GM12878 (cell line): ENCODE data around the gene KTI12. TPM values are rescaled to one million over a fixed set of nuclear protein-coding genes. Genes with fewer than 3 reads are reported as not detected.

ENCODE experiments used
- ATAC-seq: fragments of 200-7000 bp; cut with Tn5 transposase; 3 replicates; pipeline ENCODE4 v1.9.1; 2020; ENCODE audit warnings: mild to moderate bottlenecking, moderate library complexity
- BruUV-seq: library from RNA; stranded (reverse); fragments of 400-500 nt; replicated peaks from 2 replicates; lab custom pipeline; 2021; lab: Mats Ljungman, UMichigan
- CTCF ChIA-PET: fragments of 300-600 bp; sonication (Branson Sonifier 250); formaldehyde crosslinking; extraction: SDS; loops from one replicate; lab custom pipeline; 2021; ENCODE audit warnings: inconsistent platforms; lab: Yijun Ruan, JAX
- POLR2A ChIA-PET: fragments of 350-600 bp; formaldehyde crosslinking; extraction: SDS; loops from one replicate; lab custom pipeline; 2021; ENCODE audit warnings: inconsistent platforms; lab: Charles Lee
- RAD21 ChIA-PET: fragments of 300-600 bp; sonication (Branson Sonifier 250); formaldehyde crosslinking; loops from one replicate; lab custom pipeline; 2023; ENCODE audit warnings: antibody characterized with exemption; ENCODE audit not compliant: unreplicated experiment; lab: Charles Lee
- SMC1A ChIA-PET: fragments of 300-600 bp; sonication (Branson Sonifier 250); formaldehyde crosslinking; loops from one replicate; lab custom pipeline; 2023; ENCODE audit not compliant: unreplicated experiment, uncharacterized antibody; lab: Charles Lee
- DNase-seq: peaks from one replicate; pipeline ENCODE4 v3.0.0-alpha.2; 2011; ENCODE audit warnings: low read depth, low spot score
- FAIRE-seq: peaks from 3 replicates; lab custom pipeline; 2011; peaks lifted over from hg19 to GRCh38; lab: Jason Lieb, UNC
- H2AFZ ChIP-seq: 2 replicates; pipeline ENCODE4 v1.6.0; 2011; ENCODE audit warnings: low read depth, low read length, control low read depth; ENCODE audit not compliant: control insufficient read depth
- H3K27ac ChIP-seq: 2 replicates; pipeline ENCODE4 v1.5.1; 2011; ENCODE audit warnings: control low read depth; ENCODE audit not compliant: control insufficient read depth, insufficient read depth
- H3K27me3 ChIP-seq, 2 experiments: replicated peaks in 1 of 2; 2 replicates each; pipeline versions ENCODE4 v1.6.0 to v1.6.1; 2011; ENCODE audit warnings: low read length in 1 of 2; ENCODE audit not compliant: control insufficient read depth in 2 of 2, insufficient read depth in 2 of 2
- H3K36me3 ChIP-seq, 2 experiments: 2 replicates each; pipeline ENCODE4 v1.5.1; 2011; ENCODE audit warnings: low read length in 1 of 2; ENCODE audit not compliant: control insufficient read depth in 2 of 2, insufficient read depth in 2 of 2
- H3K4me1 ChIP-seq: 2 replicates; pipeline ENCODE4 v1.6.1; 2011; ENCODE audit warnings: mild to moderate bottlenecking, low read length, moderate library complexity, mixed read lengths; ENCODE audit not compliant: control insufficient read depth, insufficient read depth
- H3K4me2 ChIP-seq: 2 replicates; pipeline ENCODE4 v1.6.0; 2011; ENCODE audit warnings: control low read depth; ENCODE audit not compliant: control insufficient read depth, insufficient read depth
- H3K4me3 ChIP-seq: fragments of 200-600 bp; sonication (generic); 2 replicates; pipeline ENCODE4 v1.5.1; 2016
- H3K79me2 ChIP-seq: 2 replicates; pipeline ENCODE4 v1.6.0; 2011; ENCODE audit warnings: low read length; ENCODE audit not compliant: control insufficient read depth, insufficient read depth
- H3K9ac ChIP-seq: 2 replicates; pipeline ENCODE4 v1.8.0; 2011; ENCODE audit warnings: low read length, control low read depth, mixed read lengths; ENCODE audit not compliant: control insufficient read depth, insufficient read depth
- H3K9me3 ChIP-seq: replicated peaks from 3 replicates; pipeline ENCODE4 v1.5.1; 2011; ENCODE audit warnings: mild to moderate bottlenecking, low read length; ENCODE audit not compliant: control insufficient read depth, insufficient read depth
- H4K20me1 ChIP-seq: 2 replicates; pipeline ENCODE4 v1.6.0; 2011; ENCODE audit not compliant: control insufficient read depth, insufficient read depth
- BHLHE40 ChIP-seq, 2 experiments: fragments of 450-650 bp in 1 of 2; IDR thresholded peaks; 2 replicates each; pipeline ENCODE4 v1.6.1; 2011 to 2017; ENCODE audit warnings: low read depth in 2 of 2, borderline replicate concordance in 1 of 2, improper control_type of control experiment in 1 of 2, low read length in 1 of 2, mild to moderate bottlenecking in 1 of 2
- ELK1 ChIP-seq: IDR thresholded peaks from 2 replicates; pipeline ENCODE4 v1.6.1; 2012; ENCODE audit warnings: low read depth, low read length, improper control_type of control experiment
- FOS ChIP-seq: IDR thresholded peaks from 3 replicates; pipeline ENCODE4 v1.6.1; 2011; ENCODE audit warnings: borderline replicate concordance; ENCODE audit not compliant: insufficient read length; ENCODE audit errors: extremely low read depth
- KLF5 ChIP-seq: fragments of 450-650 bp; IDR thresholded peaks from 2 replicates; pipeline ENCODE4 v1.6.1; 2014; ENCODE audit warnings: mild to moderate bottlenecking; ENCODE audit not compliant: partially characterized antibody
- MEF2B ChIP-seq: fragments of 450-650 bp; IDR thresholded peaks from 2 replicates; pipeline ENCODE4 v1.6.1; 2018; ENCODE audit warnings: mild to moderate bottlenecking, moderate library complexity; ENCODE audit not compliant: partially characterized antibody, poor library complexity, severe bottlenecking
- MTA3 ChIP-seq: IDR thresholded peaks from 2 replicates; pipeline ENCODE4 v1.6.1; 2012; ENCODE audit warnings: low read length, inconsistent platforms, borderline replicate concordance
- NFYA ChIP-seq: IDR thresholded peaks from 2 replicates; pipeline ENCODE4 v1.6.1; 2011; ENCODE audit warnings: low read depth, mild to moderate bottlenecking, low read length, improper control_type of control experiment, borderline replicate concordance
- PAX8 ChIP-seq: fragments of 450-650 bp; IDR thresholded peaks from 2 replicates; pipeline ENCODE4 v1.6.1; 2017; ENCODE audit warnings: mild to moderate bottlenecking, moderate library complexity
- POLR2AphosphoS2 ChIP-seq: IDR thresholded peaks from 2 replicates; pipeline ENCODE4 v1.6.1; 2011; ENCODE audit warnings: low read depth, mild to moderate bottlenecking, low read length, improper control_type of control experiment, moderate library complexity
- RCOR1 ChIP-seq: conservative IDR thresholded peaks from 2 replicates; pipeline ENCODE4 v1.6.1; 2012; ENCODE audit warnings: low read depth, low read length, improper control_type of control experiment
- SMARCA5 ChIP-seq: fragments of 450-650 bp; IDR thresholded peaks from 2 replicates; pipeline ENCODE4 v1.6.1; 2017; ENCODE audit warnings: mild to moderate bottlenecking
- SRF ChIP-seq, 2 experiments: IDR thresholded peaks; 2 replicates each; pipeline ENCODE4 v1.6.1; 2011; ENCODE audit warnings: low read depth in 2 of 2, low read length in 2 of 2, mild to moderate bottlenecking in 1 of 2, moderate library complexity in 1 of 2
- SUPT20H ChIP-seq: IDR thresholded peaks from 2 replicates; pipeline ENCODE4 v1.6.1; 2011; ENCODE audit warnings: low read depth, mild to moderate bottlenecking, low read length, moderate library complexity, borderline replicate concordance; ENCODE audit not compliant: control insufficient read depth
- TCF3 ChIP-seq: IDR thresholded peaks from 2 replicates; pipeline ENCODE4 v1.6.1; 2012; ENCODE audit warnings: low read depth, mild to moderate bottlenecking, low read length, borderline replicate concordance; ENCODE audit not compliant: insufficient read depth
- ZBTB4 ChIP-seq: fragments of 450-650 bp; formaldehyde crosslinking; IDR thresholded peaks from 2 replicates; pipeline ENCODE4 v1.4.0; 2022; ENCODE audit warnings: mild to moderate bottlenecking, moderate library complexity
- ZSCAN29 ChIP-seq: fragments of 450-650 bp; IDR thresholded peaks from 2 replicates; pipeline ENCODE4 v1.6.1; 2017; ENCODE audit warnings: mild to moderate bottlenecking, moderate library complexity
- WGBS: methylation state at CpG from one replicate; pipeline ENCODE4 v1.1.6; 2016; ENCODE audit warnings: low lambda C conversion rate; ENCODE audit not compliant: insufficient replicate concordance, insufficient coverage; ENCODE audit errors: missing lambda C conversion rate; 5-methylcytosine and 5-hydroxymethylcytosine counted together
- in situ Hi-C: fragments of 300-500 bp; cut with MboI; formaldehyde crosslinking; loops from 9 replicates; pipeline ENCODE4 v1.14.3; 2018; ENCODE audit warnings: mixed read lengths
- intact Hi-C: fragments of 100-400 bp; cut with micrococcal nuclease; formaldehyde crosslinking; loops from one replicate; pipeline ENCODE4 v1.14.2; 2022; ENCODE audit not compliant: unreplicated experiment
- polyA plus RNA-seq, 11 experiments: library from polyadenylated mRNA; depleted of rRNA in 4 of 11; unstranded in 6 of 11; stranded (reverse) in 5 of 11; fragments of >200 nt; fragmentation: Nextera tagmentation in 4 of 11; fragmentation: Illumina TruSeq in 1 of 11; extraction: Ambion mirVana in 4 of 11; extraction: Trizol in 1 of 11; gene quantifications; 1 replicate in 1 of 11; 2 replicates in 10 of 11; pipeline versions ENCODE4 v1.2.1 to v1.2.3, GENCODE V29; 2011 to 2016; ENCODE audit warnings: inconsistent platforms in 2 of 11, missing spikeins in 2 of 11, low read depth in 1 of 11
- total RNA-seq, 4 experiments: library from RNA; depleted of rRNA in 3 of 4; stranded (reverse); fragments of >200 nt in 3 of 4; fragmentation: Illumina TruSeq in 1 of 4; extraction: Trizol in 1 of 4; gene quantifications; 2 replicates each; pipeline versions ENCODE4 v1.2.1 to v1.2.3, GENCODE V29; 2013 to 2021

Gene KTI12
- total and polyA plus RNA-seq, 10 of the 15 experiments (the other 5 are each of a cell fraction or from before 2014, with no cell fraction given): 2.7 to 32.4 (median 17.6) TPM

- Histone ChIP-seq H3K36me3 (no peaks in the 10 kb centered on the region), H2AFZ (no peak overlapping the region), H3K9ac (no peak overlapping the region), H3K4me1 (no peaks in the 10 kb centered on the region), H3K79me2 (no peaks in the 10 kb centered on the region), H3K27ac (no peak overlapping the region), H3K4me2 (no peak overlapping the region), H3K4me3 (no peak overlapping the region), H4K20me1 (no peaks in the 10 kb centered on the region), H3K27me3 (no peaks in the 10 kb centered on the region), H3K9me3 (no peaks in the 10 kb centered on the region)
- FAIRE-seq: no peak
- intact Hi-C loops: no loop called here
- CTCF ChIA-PET: interaction anchor here (12.2 kb wide), 1 partner anchor 109 kb away, joined by 177 read pairs; no protein-coding TSS in a partner anchor
- no peak for ATAC-seq
- DNase-seq: no peak
- no TSS peak for BruUV-seq
- TF ChIP-seq MTA3: no peak
- no peak for TF ChIP-seq NFYA
- no peak for TF ChIP-seq SMARCA5
- TF ChIP-seq MEF2B: no peak
- no peak for TF ChIP-seq SUPT20H
- TF ChIP-seq ZSCAN29: no peak
- TF ChIP-seq PAX8: no peak
- no peak for TF ChIP-seq KLF5
- TF ChIP-seq RCOR1: no peak
- no peak for TF ChIP-seq POLR2AphosphoS2
- TF ChIP-seq TCF3: no peak
- no peak for TF ChIP-seq SRF (IDR thresholded peaks at IDR 0.05; ENCODE audit: low read depth in 2 of 2, low read length in 2 of 2)
- TF ChIP-seq ZBTB4 (CRISPR knock-in tag): no peak
- no peak for TF ChIP-seq ELK1
- TF ChIP-seq BHLHE40 (IDR thresholded peaks at IDR 0.05; ENCODE audit: borderline replicate concordance in 1 of 2, low read depth in 2 of 2, low read length in 1 of 2): no peak
- no peak for TF ChIP-seq FOS
- SMC1A ChIA-PET: interaction anchor here (0.8 kb wide), 1 partner anchor 32 kb away, joined by 3 read pairs; no protein-coding TSS in a partner anchor
- in situ Hi-C loops: no loop called here
- POLR2A ChIA-PET: no interaction called here
- 23% methylated on average over 5 of the region's 5 CpGs for WGBS
- RAD21 ChIA-PET: no interaction called here
Measured at GRCh38 chr1:52007215-52008002, 26.2 kb downstream of the KTI12 start.
